ENCODE data around the gene SYCE3. TPM values are rescaled to one million over a fixed set of nuclear protein-coding genes. Genes with fewer than 3 reads are reported as not detected.

Gene SYCE3
- total RNA-seq, 4 donors from 2014 or later: not detected

DNA sequence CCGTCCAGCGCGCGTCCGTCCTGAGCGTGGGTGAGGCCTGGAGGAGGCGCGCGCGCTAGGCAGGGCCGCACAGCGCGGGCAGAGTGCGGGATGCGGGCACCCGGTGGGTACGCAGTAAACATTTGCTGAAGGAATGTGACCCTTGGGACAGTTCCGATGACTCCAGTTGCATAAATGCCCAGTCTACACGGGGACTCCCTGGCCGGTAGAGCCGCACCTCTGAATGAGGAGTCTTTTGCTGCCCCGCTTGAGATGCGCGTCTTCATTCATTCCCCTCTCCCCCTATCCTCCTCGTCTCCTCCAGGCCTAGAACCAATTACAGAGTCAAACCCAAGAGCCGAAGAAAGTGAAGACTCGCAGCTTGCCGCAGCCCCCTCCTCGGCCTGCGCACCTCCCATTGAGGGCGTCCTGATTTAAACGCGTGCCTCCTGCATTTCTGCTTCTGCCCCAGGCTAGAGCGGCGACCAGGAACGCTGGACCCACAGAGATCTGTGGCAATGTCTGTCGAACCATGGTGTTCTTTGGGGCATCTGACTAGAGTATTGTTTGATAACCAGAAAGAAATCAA is 20.7 kb upstream of the SYCE3 start:
- peak overlapping the region; percentile 93 to 99 (median 97) for H3K27ac ChIP-seq (replicated peaks in 1 of 4)
- H3K4me3 ChIP-seq: peak overlapping the region; percentile 69 to 91 (median 82)
- no peak for DNase-seq (ENCODE audit: extremely low spot score)
- H3K36me3 ChIP-seq: peaks cover 0 to 23% (median 17%) of the 10 kb centered on the region in 4 donors
- no peaks in the 10 kb centered on the region for H3K27me3 ChIP-seq
- no peaks in the 10 kb centered on the region for H3K9me3 ChIP-seq
- 6% methylated on average over 20 of the region's 37 CpGs for WGBS
- peaks cover 29 to 46% (median 35%) of the 10 kb centered on the region in 4 donors for H3K4me1 ChIP-seq
- intact Hi-C loops (cut with DNase I): loop anchor here (5.0 kb wide), 2 partner anchors 39 to 56 kb away; partner anchors contain the start of gene SCO2
- TF ChIP-seq POLR2A (IDR thresholded peaks at IDR 0.05; ENCODE audit: low read depth) (no peak), POLR2AphosphoS5 (IDR thresholded peaks at IDR 0.05) (no peak), EP300 (IDR thresholded peaks at IDR 0.05) (no peak)
- TF ChIP-seq, protein P1, sequence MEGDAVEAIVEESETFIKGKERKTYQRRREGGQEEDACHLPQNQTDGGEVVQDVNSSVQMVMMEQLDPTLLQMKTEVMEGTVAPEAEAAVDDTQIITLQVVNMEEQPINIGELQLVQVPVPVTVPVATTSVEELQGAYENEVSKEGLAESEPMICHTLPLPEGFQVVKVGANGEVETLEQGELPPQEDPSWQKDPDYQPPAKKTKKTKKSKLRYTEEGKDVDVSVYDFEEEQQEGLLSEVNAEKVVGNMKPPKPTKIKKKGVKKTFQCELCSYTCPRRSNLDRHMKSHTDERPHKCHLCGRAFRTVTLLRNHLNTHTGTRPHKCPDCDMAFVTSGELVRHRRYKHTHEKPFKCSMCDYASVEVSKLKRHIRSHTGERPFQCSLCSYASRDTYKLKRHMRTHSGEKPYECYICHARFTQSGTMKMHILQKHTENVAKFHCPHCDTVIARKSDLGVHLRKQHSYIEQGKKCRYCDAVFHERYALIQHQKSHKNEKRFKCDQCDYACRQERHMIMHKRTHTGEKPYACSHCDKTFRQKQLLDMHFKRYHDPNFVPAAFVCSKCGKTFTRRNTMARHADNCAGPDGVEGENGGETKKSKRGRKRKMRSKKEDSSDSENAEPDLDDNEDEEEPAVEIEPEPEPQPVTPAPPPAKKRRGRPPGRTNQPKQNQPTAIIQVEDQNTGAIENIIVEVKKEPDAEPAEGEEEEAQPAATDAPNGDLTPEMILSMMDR (IDR thresholded peaks at IDR 0.05): peak in 1 of 3 experiments; percentile 0

DNA sequence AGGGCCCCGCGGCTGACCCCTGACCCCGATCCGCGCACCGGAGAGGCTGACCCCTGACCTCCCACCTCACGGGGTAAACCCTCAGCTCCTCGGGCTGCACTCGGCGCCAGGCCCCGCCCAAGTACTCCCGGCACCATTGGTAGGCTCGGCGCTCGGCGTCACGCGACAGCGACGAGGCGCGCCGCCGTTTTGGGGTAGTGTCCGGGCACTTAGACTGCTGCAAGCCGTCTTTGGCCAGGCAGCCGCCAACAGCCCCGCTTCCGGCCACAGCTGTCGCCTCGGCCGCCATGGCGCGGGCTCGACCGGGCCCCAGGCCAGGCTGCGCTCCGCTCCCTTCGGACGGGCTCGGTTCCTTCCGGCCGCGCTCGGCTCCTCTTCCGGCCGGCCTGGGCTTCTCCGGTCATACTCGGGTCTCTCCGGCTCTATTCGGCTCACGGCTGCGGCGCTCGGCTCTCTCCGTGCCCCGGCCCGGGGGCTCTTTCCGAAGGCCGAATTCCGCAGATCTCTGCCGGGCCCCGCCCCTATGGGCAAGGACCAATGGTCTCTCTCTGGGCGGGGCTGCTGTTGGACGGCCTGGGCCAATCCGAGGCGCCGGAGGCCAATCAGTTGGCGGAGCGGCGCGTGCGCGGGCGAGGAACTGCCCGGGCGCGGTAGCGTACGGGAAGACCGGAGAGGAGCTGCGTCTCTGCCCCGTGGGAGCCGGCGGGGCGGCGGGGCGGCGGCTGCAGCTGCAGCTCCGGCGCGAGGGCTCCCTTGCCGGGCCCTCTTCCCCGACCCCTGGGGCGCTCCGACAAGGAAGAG is 20.0 kb upstream of the SYCE3 start, which contains the start of gene CHKB:
Gene CHKB (minus strand): TSS at position 357 of the 801 bp plus-strand sequence. CDS start 68 bp downstream, at position 289.
- peak; percentile 99 for DNase-seq (ENCODE audit: extremely low spot score)
- peak within 1 kb of the TSS; percentile 93 to 99 (median 97) for H3K27ac ChIP-seq (replicated peaks in 1 of 4)
- H3K36me3 ChIP-seq: peaks cover 0 to 23% (median 17%) of the 10 kb centered on the region in 4 donors
- H3K9me3 ChIP-seq: no peaks in the 10 kb centered on the region
- H3K4me3 ChIP-seq: peak within 1 kb of the TSS; percentile 69 to 91 (median 82)
- TF ChIP-seq, protein P1 (IDR thresholded peaks at IDR 0.05): peak in 1 of 3 experiments; percentile 33
- no peak for TF ChIP-seq EP300 (IDR thresholded peaks at IDR 0.05)
- peak; percentile 80 to 89 for TF ChIP-seq POLR2AphosphoS5 (IDR thresholded peaks at IDR 0.05)
- peak; percentile 89 for TF ChIP-seq POLR2A (IDR thresholded peaks at IDR 0.05; ENCODE audit: low read depth)
- WGBS: 0% methylated on average over 14 of the region's 96 CpGs
- peaks cover 0 to 5% (median 0%) of the 10 kb centered on the region in 4 donors for H3K27me3 ChIP-seq
- intact Hi-C loops (cut with DNase I): loop anchor here (5.0 kb wide), 2 partner anchors 40 to 55 kb away; partner anchors contain the start of gene SCO2
- H3K4me1 ChIP-seq: peaks cover 36 to 53% (median 39%) of the 10 kb centered on the region in 4 donors

DNA sequence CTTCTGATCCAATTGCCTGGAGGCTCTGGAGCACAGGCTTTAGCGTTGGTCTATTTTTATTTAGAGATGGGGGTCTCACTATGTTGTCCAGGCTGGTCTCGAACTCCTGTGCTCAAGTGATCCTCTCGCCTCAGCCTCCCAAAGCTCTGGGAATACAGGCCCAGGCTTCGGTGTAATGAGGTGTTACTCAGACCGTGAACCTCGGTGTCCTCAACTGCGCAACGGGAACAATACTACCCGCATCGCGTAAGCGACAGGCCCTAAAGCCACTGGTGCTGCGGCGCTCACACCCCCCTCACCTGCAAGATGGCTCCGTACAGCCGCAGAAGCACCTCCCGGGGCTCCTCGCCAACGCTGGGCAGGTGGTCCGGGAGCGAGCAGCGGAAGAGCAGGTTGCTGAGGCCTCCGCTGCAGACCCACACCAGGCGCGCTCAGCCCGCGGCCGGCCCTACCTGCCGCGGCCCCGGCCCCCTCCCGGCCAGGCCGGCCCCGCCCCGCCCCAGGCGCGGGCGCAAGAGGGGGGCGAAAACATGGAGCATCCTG is 19.3 kb upstream of the SYCE3 start:
- peaks cover 37 to 59% (median 44%) of the 10 kb centered on the region in 4 donors for H3K4me1 ChIP-seq
- H3K27ac ChIP-seq (replicated peaks in 1 of 4): peak overlapping the region; percentile 93 to 99 (median 97)
- H3K27me3 ChIP-seq: peaks cover 0 to 8% (median 0%) of the 10 kb centered on the region in 4 donors
- H3K36me3 ChIP-seq: peaks cover 0 to 23% (median 19%) of the 10 kb centered on the region in 4 donors
- 34% methylated on average over 7 of the region's 39 CpGs for WGBS
- no peak for DNase-seq (ENCODE audit: extremely low spot score)
- peak overlapping the region; percentile 69 to 91 (median 82) for H3K4me3 ChIP-seq
- intact Hi-C loops (cut with DNase I): loop anchor here (5.0 kb wide), 2 partner anchors 40 to 55 kb away; partner anchors contain the start of gene SCO2
- TF ChIP-seq POLR2A (IDR thresholded peaks at IDR 0.05; ENCODE audit: low read depth) (no peak), POLR2AphosphoS5 (IDR thresholded peaks at IDR 0.05) (no peak), EP300 (IDR thresholded peaks at IDR 0.05) (no peak)
- TF ChIP-seq, protein P1 (IDR thresholded peaks at IDR 0.05): no peak
- H3K9me3 ChIP-seq: no peaks in the 10 kb centered on the region

DNA sequence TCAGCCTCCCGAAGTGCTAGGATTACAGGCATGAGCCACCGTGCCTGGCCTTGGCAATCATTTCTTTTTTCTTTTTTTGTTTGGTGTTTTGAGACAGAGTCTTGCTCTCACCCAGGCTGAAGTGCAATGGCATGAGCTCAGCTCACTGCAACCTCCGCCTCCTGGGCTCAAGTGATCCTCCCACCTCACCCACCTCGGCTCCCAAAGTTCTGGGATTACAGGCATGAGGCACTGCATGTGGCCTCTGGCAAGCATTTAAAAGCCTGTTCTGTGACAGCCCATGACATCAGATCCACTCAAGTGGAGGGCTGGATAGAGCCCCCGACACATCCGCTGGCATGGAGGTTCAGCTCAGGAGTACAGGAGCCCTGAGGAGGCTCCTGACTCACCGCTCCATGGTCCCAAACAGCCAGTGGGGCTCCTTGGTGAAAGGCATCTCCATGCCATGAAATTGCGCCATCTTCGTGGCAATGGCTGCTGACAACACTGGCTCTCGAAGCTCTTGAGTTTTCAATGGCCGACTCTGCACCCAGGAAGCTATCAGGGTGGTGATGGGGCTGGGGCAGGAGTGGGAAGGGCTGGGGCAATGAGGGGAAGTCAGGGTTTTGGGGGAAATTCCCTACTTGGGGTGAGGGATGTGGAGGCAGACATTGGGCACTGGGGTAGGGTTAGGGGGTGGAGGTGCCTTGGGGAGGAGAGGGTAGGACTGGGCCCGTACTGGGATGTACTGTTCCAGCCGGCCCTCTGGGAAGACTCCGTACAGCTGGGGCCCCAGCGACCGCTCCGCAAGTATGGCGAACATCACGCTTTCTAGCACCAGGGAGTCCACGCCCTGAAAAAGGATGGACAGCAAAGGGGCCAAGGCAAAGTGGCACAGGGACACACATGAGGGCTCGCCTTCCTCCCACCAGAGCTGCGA is 18.6 kb upstream of the SYCE3 start:
- TF ChIP-seq POLR2AphosphoS5 (IDR thresholded peaks at IDR 0.05) (no peak), EP300 (IDR thresholded peaks at IDR 0.05) (no peak), POLR2A (IDR thresholded peaks at IDR 0.05; ENCODE audit: low read depth) (no peak)
- TF ChIP-seq, protein P1 (IDR thresholded peaks at IDR 0.05): no peak
- peak overlapping the region; percentile 93 to 99 (median 97) for H3K27ac ChIP-seq (replicated peaks in 1 of 4)
- no peaks in the 10 kb centered on the region for H3K9me3 ChIP-seq
- peaks cover 0 to 28% (median 21%) of the 10 kb centered on the region in 4 donors for H3K36me3 ChIP-seq
- intact Hi-C loops (cut with DNase I): loop anchor here (5.0 kb wide), 2 partner anchors 41 to 54 kb away; partner anchors contain the start of gene SCO2
- H3K4me1 ChIP-seq: peaks cover 40 to 60% (median 46%) of the 10 kb centered on the region in 4 donors
- peak overlapping the region; percentile 69 to 91 (median 82) for H3K4me3 ChIP-seq
- no peak for DNase-seq (ENCODE audit: extremely low spot score)
- H3K27me3 ChIP-seq: peaks cover 0 to 8% (median 0%) of the 10 kb centered on the region in 4 donors
- WGBS: 90% methylated on average over 22 of the region's 22 CpGs
